HUES48 (cell line): Measurements from ENCODE around the gene HES1.

Experiments used
- H3K27ac ChIP-seq: one replicate; pipeline ENCODE4 v1.7.0; 2013; ENCODE audit warnings: low read depth, low read length, inconsistent platforms
- H3K27me3 ChIP-seq: 2 replicates; pipeline ENCODE4 v1.6.1; 2013; ENCODE audit warnings: mild to moderate bottlenecking, low read length; ENCODE audit not compliant: control insufficient read depth, insufficient read depth
- H3K36me3 ChIP-seq: 2 replicates; pipeline ENCODE4 v1.6.1; 2013; ENCODE audit warnings: low read length; ENCODE audit not compliant: control insufficient read depth, insufficient read depth
- H3K4me1 ChIP-seq: 2 replicates; pipeline ENCODE4 v1.6.1; 2013; ENCODE audit warnings: mild to moderate bottlenecking, low read length; ENCODE audit not compliant: control insufficient read depth, insufficient read depth
- H3K4me3 ChIP-seq: 2 replicates; pipeline ENCODE4 v1.5.1; 2013; ENCODE audit warnings: mild to moderate bottlenecking, low read depth, low read length
- H3K9ac ChIP-seq: 2 replicates; pipeline ENCODE4 v1.6.1; 2013; ENCODE audit warnings: mild to moderate bottlenecking, low read depth, low read length, moderate library complexity
- H3K9me3 ChIP-seq: 2 replicates; pipeline ENCODE4 v1.6.1; 2013; ENCODE audit warnings: low read length; ENCODE audit not compliant: control insufficient read depth, insufficient read depth

Gene HES1

DNA sequence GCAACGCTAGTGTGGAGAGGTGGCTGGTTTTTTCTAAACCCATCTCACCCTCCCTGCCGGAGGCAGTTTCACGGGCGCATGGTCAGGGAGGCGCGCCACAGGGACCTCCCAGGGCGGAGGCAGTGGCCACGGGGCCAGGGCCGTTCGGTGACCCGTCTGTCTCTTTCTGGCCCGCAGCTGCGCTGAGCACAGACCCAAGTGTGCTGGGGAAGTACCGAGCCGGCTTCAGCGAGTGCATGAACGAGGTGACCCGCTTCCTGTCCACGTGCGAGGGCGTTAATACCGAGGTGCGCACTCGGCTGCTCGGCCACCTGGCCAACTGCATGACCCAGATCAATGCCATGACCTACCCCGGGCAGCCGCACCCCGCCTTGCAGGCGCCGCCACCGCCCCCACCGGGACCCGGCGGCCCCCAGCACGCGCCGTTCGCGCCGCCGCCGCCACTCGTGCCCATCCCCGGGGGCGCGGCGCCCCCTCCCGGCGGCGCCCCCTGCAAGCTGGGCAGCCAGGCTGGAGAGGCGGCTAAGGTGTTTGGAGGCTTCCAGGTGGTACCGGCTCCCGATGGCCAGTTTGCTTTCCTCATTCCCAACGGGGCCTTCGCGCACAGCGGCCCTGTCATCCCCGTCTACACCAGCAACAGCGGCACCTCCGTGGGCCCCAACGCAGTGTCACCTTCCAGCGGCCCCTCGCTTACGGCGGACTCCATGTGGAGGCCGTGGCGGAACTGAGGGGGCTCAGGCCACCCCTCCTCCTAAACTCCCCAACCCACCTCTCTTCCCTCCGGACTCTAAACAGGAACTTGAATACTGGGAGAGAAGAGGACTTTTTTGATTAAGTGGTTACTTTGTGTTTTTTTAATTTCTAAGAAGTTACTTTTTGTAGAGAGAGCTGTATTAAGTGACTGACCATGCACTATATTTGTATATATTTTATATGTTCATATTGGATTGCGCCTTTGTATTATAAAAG, 1.8 kb downstream of the HES1 start:
- Histone ChIP-seq H3K9me3 (no peaks in the 10 kb centered on the region), H3K27me3 (peaks cover 48% of the 10 kb centered on the region), H3K9ac (no peak overlapping the region; the same call in none of the 2 replicates), H3K4me3 (peak overlapping the region; percentile 69), H3K27ac (peak overlapping the region; percentile 43), H3K4me1 (peaks cover 47% of the 10 kb centered on the region), H3K36me3 (no peaks in the 10 kb centered on the region)

DNA sequence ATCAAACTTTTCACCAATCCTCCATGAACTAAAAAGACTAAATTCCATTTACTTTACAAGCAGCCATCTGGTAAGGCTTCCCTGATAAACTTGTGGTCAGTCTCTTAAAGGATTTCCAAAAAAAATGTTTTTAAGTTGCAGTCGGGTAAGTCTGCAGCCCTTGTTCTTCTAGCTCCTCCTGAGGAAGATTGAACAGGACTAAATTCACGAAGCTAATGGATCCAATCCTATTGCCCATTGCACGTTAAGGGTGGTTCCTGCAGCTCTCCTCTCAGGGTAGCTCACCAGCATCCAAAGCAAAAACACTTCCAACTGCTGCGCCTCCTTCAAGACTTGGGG, 2.8 kb downstream of the HES1 start:
- peak overlapping the region; percentile 8 for H3K27ac ChIP-seq
- H3K27me3 ChIP-seq: peaks cover 42% of the 10 kb centered on the region
- no peaks in the 10 kb centered on the region for H3K9me3 ChIP-seq
- peak overlapping the region; percentile 69 for H3K4me3 ChIP-seq
- no peaks in the 10 kb centered on the region for H3K36me3 ChIP-seq
- H3K4me1 ChIP-seq: peaks cover 38% of the 10 kb centered on the region
- no peak overlapping the region for H3K9ac ChIP-seq

DNA sequence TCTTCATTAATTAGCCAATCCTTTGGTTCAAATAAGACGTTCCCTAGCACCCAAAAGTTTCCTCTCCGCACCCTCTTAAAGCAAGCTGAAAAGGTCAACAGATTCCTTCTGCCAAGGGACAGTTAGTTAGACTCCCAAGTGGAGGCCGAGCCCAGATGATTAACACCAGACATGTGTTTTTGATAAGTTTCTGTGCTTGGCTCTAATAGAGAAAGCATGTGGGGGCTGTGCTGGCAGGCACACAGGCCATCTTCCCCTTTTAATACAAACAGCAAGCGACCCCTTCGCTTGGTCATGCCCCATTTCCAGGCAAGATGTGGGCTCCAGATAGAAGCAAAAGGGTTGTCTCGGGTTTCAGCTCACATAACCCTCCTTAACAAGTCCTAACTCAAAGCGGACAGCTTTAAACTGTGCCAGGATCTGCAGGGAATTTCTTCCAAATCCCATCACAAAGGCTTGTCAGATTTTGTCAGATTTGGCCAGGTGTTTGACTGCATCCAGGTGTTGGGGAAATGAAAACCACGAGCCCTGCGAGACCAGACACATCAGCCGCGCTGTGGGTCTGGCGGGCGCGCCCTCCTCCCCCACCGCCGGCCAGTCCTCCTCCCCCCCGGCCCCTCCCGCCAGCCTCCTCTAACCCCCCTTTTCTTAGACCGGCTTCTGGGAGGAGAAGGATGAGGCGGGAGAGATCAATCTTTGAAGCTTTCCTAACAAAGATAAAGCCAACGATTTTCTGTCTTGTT, 3.3 kb downstream of the HES1 start:
- peaks cover 37% of the 10 kb centered on the region for H3K4me1 ChIP-seq
- no peaks in the 10 kb centered on the region for H3K36me3 ChIP-seq
- peaks cover 42% of the 10 kb centered on the region for H3K27me3 ChIP-seq
- peak overlapping the region; percentile 69 for H3K4me3 ChIP-seq
- H3K27ac ChIP-seq: peak overlapping the region; percentile 71
- no peak overlapping the region; the same call in 1 of the 2 replicates for H3K9ac ChIP-seq
- no peaks in the 10 kb centered on the region for H3K9me3 ChIP-seq

DNA sequence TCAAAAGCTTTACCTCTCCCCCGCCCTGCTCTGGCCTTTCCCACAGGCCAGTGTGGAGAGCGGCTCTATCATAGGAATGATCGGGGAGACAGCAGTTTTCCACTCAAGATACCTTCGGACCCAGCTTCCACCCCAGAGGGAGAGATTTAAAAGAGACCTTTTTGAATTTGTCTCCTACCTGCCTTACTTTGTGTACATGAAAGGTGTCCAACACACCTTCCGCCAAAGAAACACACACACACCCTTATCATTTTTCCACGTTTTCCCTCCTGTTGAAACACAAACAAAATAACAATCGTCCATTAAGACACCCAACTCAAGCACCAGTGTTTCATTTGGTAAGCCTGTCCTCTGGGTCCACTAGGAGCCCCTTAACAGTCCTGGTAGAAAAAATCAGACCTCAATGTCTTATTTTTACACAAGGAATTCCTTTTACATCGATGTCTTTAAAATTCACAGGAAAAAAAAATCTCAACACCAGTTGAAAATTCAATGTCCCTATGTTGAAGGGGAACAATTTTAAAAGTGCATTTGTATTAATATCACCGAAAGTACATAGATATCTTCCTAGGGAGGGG, 4.0 kb downstream of the HES1 start:
- no peaks in the 10 kb centered on the region for H3K36me3 ChIP-seq
- no peaks in the 10 kb centered on the region for H3K9me3 ChIP-seq
- H3K9ac ChIP-seq: no peak overlapping the region
- H3K27ac ChIP-seq: peak overlapping the region; percentile 71
- H3K27me3 ChIP-seq: peaks cover 42% of the 10 kb centered on the region
- H3K4me1 ChIP-seq: peaks cover 37% of the 10 kb centered on the region
- peak overlapping the region; percentile 47 for H3K4me3 ChIP-seq

DNA sequence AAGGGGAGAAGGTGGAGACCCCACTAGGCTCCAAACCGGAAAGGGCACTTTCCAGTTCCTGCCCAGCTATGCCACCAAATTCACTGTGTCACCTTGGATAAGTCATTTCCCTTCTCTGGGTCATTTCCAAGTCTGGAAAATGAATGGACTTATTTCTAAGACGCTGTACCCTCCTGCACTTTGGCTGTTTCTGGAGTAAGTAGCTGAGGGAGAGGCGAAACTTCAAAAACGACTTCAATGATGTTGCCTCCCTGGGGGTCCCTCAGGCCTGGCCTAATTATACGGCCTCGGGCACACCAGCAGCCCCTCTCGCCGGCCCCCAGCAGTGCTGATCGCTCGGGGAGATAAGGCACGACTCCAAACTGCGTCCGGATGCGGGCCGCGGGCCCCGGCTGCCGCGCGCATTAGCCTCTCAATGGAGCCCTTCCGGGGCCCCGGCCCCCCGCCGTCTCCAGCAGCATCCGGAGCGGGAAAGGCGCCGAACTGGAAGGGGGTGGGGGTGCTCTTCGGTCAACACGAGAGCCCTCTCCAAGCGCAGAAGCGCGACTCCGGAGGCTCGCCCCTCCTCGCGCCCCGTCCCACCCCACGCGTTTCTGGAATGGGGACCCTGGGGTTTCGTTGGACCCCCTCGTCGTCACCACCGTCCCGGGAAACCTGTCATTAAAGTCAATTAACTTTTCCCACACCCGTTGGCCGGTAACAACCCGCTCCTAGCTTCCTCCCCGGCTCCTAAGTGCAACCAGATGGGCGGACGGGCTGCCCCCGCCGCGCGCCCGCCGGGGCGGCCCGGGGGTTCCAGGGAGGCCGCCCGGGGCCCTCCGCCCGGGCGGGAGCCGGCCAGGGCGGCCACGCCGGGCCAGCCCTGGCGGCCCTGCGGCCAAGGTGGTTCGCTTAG, 4.8 kb downstream of the HES1 start:
- Histone ChIP-seq H3K9me3 (no peaks in the 10 kb centered on the region), H3K4me3 (peak overlapping the region; percentile 58), H3K27me3 (peaks cover 42% of the 10 kb centered on the region), H3K9ac (peak overlapping the region; percentile 63; the same call in 1 of the 2 replicates), H3K27ac (peak overlapping the region; percentile 99), H3K4me1 (peaks cover 37% of the 10 kb centered on the region), H3K36me3 (no peaks in the 10 kb centered on the region)

DNA sequence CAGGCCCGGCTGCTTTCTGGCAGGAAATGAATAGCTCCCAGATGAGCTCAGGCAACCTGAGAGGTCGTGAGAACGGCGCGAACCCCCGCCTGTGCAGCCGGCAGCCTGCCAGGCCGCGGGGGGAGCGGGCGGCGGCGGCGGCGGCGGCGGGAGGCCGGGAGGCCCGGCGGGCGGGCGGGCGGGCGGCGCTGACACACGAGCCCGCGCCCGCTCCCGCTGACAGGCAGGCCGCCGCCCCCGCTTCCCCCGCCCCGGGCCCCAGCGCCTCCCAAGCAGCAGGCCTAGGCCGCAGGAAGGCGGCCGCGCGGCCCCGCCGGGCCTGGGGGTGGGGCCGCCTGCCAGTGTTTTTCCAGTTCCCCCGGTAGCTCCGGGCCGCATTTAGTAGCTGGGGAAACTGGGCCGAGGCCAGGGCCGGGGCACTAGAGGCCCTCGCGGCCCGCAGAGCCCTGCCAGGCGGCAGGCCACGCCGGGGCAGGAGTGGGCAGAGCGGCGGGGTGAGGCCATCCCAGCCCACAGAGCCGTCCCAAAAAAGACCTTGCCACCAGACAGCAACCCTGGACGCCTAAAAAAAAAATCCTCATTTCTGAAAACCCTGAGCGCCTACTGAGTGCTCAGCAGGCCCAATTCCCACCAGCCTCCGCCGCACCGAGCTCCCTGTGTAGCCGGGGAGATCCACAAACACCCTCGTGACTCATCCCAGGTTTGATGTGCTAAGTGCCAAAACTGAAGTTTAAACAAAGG, 5.6 kb downstream of the HES1 start:
- Histone ChIP-seq H3K27me3 (peaks cover 38% of the 10 kb centered on the region), H3K9ac (peak overlapping the region; percentile 27), H3K36me3 (no peaks in the 10 kb centered on the region), H3K9me3 (no peaks in the 10 kb centered on the region), H3K4me3 (peak overlapping the region; percentile 46; the same call in 1 of the 2 replicates), H3K27ac (peak overlapping the region; percentile 99), H3K4me1 (peaks cover 37% of the 10 kb centered on the region)

DNA sequence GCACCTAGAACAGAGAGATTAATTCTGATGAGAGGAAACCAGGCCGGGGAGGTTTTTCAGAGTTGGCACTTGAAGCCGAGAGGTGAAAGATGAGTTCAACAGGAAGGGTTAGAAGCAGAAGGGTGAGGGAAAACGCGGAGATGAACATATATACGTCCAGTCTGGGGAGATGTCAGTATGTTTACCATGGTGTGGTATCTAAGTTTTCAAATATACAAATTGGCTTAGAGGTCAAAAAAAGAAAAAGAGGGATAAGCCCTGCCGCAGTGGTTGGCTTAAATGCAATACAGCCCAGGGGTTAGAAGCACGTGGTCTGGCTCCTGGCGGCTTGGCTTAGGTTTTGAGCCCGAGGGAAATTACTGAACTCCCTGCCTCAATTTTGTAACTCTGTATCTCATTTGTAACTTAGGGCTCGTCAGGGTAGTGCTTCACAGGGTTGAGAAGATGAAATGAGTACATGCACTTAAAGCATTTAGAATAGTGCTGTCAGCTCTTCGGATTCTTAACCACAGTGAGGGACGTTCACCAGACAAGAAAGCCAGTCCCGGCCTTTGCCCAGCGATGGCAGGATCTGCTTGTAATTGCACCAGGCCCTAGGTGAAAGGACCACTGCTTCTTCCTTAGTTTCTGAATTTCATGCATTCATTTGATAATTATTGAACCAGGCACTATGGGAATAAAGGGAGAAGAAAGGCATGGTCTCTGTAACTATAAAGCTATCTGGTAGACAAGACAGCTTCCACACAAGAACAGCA, 6.4 kb downstream of the HES1 start:
- Histone ChIP-seq H3K36me3 (no peaks in the 10 kb centered on the region), H3K9me3 (no peaks in the 10 kb centered on the region), H3K9ac (peak overlapping the region; percentile 27), H3K4me3 (peak overlapping the region; percentile 46; the same call in 1 of the 2 replicates), H3K27ac (peak overlapping the region; percentile 99), H3K27me3 (peaks cover 30% of the 10 kb centered on the region), H3K4me1 (peaks cover 37% of the 10 kb centered on the region)

DNA sequence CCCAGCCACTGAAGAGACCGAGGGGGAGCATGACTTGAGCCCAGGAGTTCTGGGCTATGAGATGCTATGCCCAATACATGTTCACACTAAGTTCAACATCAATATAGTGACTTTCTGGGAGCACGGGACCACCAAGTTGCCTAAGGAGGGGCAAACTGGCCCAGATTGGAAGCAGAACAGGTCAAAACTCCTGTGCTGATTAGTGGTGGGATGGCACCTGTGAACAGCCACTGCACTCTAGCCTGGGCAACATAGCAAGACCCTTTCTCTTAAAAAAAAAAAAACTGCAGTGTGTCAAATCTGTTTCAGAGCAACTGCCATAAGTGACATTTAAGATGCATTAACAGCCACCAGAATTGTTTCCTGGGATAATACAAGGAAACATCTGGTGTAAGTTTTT, 9.8 kb downstream of the HES1 start:
- H3K9me3 ChIP-seq: no peaks in the 10 kb centered on the region
- H3K27ac ChIP-seq: no peak overlapping the region
- H3K4me1 ChIP-seq: peaks cover 10% of the 10 kb centered on the region
- H3K27me3 ChIP-seq: peaks cover 10% of the 10 kb centered on the region; the same call in 1 of the 2 replicates
- no peak overlapping the region for H3K4me3 ChIP-seq
- H3K36me3 ChIP-seq: no peaks in the 10 kb centered on the region
- H3K9ac ChIP-seq: no peak overlapping the region

DNA sequence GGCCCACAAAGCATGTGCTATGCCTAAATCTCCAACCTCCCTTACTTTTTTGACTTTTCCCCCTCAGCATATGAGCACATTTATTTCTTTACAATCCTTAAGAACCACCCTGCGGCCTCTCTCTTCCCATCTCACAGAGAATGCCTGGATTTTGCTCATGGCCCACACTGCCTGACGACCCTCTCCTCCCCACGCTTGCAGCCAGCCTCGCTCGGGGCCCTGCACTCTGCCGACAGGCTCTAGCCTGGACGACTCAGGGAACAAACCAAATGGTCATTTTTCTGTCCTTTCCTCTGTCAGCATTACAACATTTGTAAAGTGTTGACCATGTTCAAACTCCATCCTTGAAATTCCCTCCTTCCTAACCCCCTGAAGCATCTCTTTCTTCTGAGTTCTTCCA, 11.7 kb downstream of the HES1 start:
- H3K27ac ChIP-seq: no peak overlapping the region
- peaks cover 10% of the 10 kb centered on the region; the same call in 1 of the 2 replicates for H3K27me3 ChIP-seq
- H3K9me3 ChIP-seq: no peaks in the 10 kb centered on the region
- no peak overlapping the region for H3K4me3 ChIP-seq
- no peak overlapping the region for H3K9ac ChIP-seq
- H3K36me3 ChIP-seq: no peaks in the 10 kb centered on the region
- peaks cover under 1% of the 10 kb centered on the region; the same call in 1 of the 2 replicates for H3K4me1 ChIP-seq
